Measurements from ENCODE around the gene TPPP3.

The TPPP3 gene

GRCh38 chr16:67393111-67393787, at the start of gene TPPP3:
TPPP3 (minus strand) TSS chr16:67393498; CDS start chr16:67391111, 2,387 bp downstream.
- DNase-seq: peak; percentile 88

- no peak for DNase-seq
Observed at GRCh38 chr16:67442581-67443255, 49.4 kb upstream of the TPPP3 start.

GRCh38 chr16:67441907-67442306, 48.6 kb upstream of the TPPP3 start:
- DNase-seq: no peak

- DNase-seq: peak; percentile 23
Observed at GRCh38 chr16:67441271-67441753, 48.0 kb upstream of the TPPP3 start.

- no peak for DNase-seq
Observed at GRCh38 chr16:67438824-67439393, 45.6 kb upstream of the TPPP3 start.

GRCh38 chr16:67438098-67438791, 44.9 kb upstream of the TPPP3 start:
- DNase-seq: no peak

GRCh38 chr16:67437513-67437912, 44.2 kb upstream of the TPPP3 start:
- DNase-seq: no peak

- no peak for DNase-seq
Observed at GRCh38 chr16:67436640-67437193, 43.4 kb upstream of the TPPP3 start.

GRCh38 chr16:67435758-67436164, 42.5 kb upstream of the TPPP3 start:
- DNase-seq: no peak

GRCh38 chr16:67433131-67433719, 39.9 kb upstream of the TPPP3 start:
- DNase-seq: no peak

GRCh38 chr16:67432506-67432890, 39.2 kb upstream of the TPPP3 start:
- DNase-seq: no peak

- DNase-seq: no peak
Observed at GRCh38 chr16:67431775-67432505, 38.6 kb upstream of the TPPP3 start.

GRCh38 chr16:67430977-67431774, 37.9 kb upstream of the TPPP3 start, which contains the start of gene HSD11B2:
HSD11B2 (plus strand) TSS chr16:67431121; CDS start chr16:67431249, 128 bp downstream.
- peak; percentile 64 for DNase-seq

- no peak for DNase-seq
Observed at GRCh38 chr16:67430504-67430976, 37.2 kb upstream of the TPPP3 start.

GRCh38 chr16:67429799-67430503, 36.7 kb upstream of the TPPP3 start:
- DNase-seq: no peak

- no peak for DNase-seq
Observed at GRCh38 chr16:67429053-67429798, 35.9 kb upstream of the TPPP3 start.

GRCh38 chr16:67428146-67428731, 34.9 kb upstream of the TPPP3 start:
- peak; percentile 49 for DNase-seq

GRCh38 chr16:67426950-67427349, 33.7 kb upstream of the TPPP3 start:
- no peak for DNase-seq

GRCh38 chr16:67426022-67426421, 32.7 kb upstream of the TPPP3 start:
- no peak for DNase-seq

Measured in midbrain (tissue), 1 donor.